H54 (cell line): Measurements from ENCODE around the gene LILRA5.
"Not testable (repeated sequence)": the region's sequence is repeated elsewhere in the genome, so short reads cannot be mapped to it uniquely, and the experiment has no call there.

ENCODE experiments used
- DNase-seq: peaks from one replicate; pipeline ENCODE4 v3.0.0; 2011; ENCODE audit warnings: low spot score, mixed read lengths; ENCODE audit not compliant: insufficient read length
- FAIRE-seq: peaks from 3 replicates; lab custom pipeline; 2011; peaks lifted over from hg19 to GRCh38; lab: Jason Lieb, UNC
- POLR2A ChIP-seq: IDR thresholded peaks from 2 replicates; pipeline ENCODE4 v1.6.1; 2011; ENCODE audit warnings: low read depth, mild to moderate bottlenecking, low read length

Gene LILRA5

GRCh38 chr19:54339646-54340358, 26.8 kb upstream of the LILRA5 start:
- FAIRE-seq (no peak), DNase-seq (no peak)
- no peak for TF ChIP-seq POLR2A

DNA sequence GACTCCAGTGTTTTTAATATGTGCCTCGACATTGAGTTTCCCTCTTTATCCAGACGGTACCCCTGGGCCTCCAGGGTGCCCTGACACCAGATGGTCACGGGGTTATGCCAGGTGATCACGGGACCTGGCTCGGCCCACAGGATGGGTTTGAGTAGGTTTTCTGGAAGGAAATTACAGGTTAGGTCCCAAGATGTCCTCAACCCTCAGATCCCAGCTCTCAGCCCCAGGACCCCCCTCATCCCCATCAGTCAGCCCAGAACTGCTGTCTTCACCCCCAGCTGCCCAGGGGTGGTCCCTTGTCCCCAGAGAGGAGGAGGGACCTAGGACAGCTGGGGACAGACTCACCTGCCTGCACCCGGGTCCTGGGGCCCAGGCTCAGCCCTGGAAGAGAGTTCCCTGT, 25.6 kb upstream of the LILRA5 start:
- DNase-seq (no peak), FAIRE-seq (no peak)
- TF ChIP-seq POLR2A, result no peak

- no peak for TF ChIP-seq POLR2A
- no peak for DNase-seq
- FAIRE-seq, result no peak
Observed at GRCh38 chr19:54337858-54338230, 24.9 kb upstream of the LILRA5 start.

GRCh38 chr19:54336893-54337857, 24.2 kb upstream of the LILRA5 start:
- FAIRE-seq, result no peak
- DNase-seq, result no peak
- no peak for TF ChIP-seq POLR2A

- no peak for FAIRE-seq
- TF ChIP-seq POLR2A, result no peak
- DNase-seq, result no peak
Observed at GRCh38 chr19:54335979-54336892, 23.3 kb upstream of the LILRA5 start.

- TF ChIP-seq POLR2A, result no peak
- no peak for FAIRE-seq
- DNase-seq, result no peak
Observed at GRCh38 chr19:54335164-54335563, 22.2 kb upstream of the LILRA5 start.

GRCh38 chr19:54333586-54334298, 20.8 kb upstream of the LILRA5 start:
- no peak for FAIRE-seq
- TF ChIP-seq POLR2A, result no peak
- DNase-seq, result no peak

DNA sequence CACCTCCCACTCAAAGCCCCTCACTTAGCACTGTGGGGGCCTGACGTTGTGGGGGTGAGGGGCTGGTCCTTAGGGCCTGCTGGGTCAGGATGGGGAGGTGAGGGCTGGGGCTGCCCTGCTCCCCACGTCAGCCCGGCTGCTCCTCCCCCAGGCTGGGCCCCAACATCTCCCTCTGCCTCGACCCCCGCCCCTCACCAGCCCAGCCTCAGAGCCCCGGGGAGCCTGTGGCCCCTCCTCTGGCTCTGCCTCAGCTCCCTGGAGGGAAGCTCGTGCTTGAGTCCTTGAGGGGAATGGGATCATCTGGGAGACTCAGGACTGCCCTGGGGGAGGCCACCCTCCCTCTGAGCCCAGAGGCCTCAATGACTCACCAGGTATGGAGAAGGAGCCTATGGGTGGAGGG, 19.2 kb upstream of the LILRA5 start:
- TF ChIP-seq POLR2A, result no peak
- DNase-seq, result no peak
- no peak for FAIRE-seq

DNA sequence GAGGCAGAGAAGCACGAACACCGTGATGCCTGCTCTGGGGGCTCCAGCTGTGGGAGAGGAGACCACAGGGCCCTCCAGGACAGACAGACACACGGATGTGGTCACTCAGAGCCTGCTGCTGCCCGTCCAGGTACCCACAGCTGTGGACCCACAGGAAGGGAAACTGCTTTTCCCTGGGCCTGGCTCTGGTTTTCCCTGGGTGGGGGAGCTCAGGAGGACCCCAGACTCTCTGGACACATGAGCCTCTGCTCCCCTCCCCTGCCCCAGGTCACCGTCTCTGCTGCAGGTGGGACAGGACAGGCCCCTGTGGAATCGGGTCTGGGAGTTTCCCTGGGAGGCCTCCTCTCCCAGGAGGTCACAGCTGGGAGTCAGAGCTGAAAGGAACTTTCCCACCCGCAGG, 18.7 kb upstream of the LILRA5 start:
- no peak for FAIRE-seq
- no peak for TF ChIP-seq POLR2A
- DNase-seq, result no peak

DNA sequence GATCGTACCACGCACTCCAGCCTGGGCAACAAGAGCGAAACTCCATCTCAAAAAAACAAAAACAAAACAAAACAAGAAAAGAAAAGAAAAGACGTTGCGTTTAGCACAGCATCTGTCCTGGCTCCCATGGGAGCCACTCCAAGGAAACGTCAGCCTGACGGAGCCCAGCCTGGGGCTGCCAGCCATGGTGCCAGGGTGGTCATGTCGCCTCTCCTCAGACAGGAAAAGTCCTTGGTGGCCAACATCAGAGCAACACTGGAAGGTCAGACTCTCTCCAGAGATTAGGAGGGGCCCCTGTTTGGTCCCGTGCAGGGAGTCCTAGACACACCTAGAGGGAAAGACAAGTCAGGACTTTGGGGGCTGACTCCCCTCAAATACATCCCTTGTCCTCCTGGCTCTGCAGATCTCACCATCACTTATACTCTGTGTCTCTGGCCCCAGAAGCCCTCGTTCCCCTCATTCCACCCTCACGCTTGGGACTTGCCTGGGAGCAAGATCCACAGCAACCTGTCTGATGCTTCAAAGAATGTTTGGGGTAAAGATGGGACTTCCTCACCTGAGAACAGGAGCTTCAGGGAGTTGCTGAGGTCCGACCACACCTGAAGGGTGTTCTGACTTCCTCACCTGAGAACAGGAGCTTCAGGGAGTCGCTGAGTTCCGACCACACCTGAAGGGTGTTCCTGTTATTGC, 16.7 kb upstream of the LILRA5 start:
- TF ChIP-seq POLR2A, result no peak
- FAIRE-seq (no peak), DNase-seq (no peak)

DNA sequence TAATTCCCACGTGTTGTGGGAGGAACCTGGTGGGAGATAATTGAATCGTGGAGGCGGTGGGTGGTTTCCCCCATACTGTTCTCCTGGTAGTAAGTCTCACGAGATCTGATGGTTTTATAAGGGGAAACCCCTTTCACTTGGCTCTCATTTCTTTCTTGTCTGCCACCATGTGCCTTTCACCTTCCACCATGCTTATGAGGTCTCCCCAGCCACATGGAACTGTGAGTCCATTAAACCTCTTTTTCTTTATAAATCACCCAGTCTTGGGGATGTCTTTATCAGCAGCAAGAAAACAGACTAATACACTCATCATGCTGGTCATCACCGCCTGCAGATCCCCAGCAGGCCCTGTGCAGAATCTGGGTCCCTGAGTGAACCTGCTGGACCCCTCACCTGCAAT, 15.8 kb upstream of the LILRA5 start:
- FAIRE-seq, DNase-seq: not testable (repeated sequence)

- no peak for DNase-seq
- no peak for TF ChIP-seq POLR2A
- no peak for FAIRE-seq
Observed at GRCh38 chr19:54325631-54326030, 12.7 kb upstream of the LILRA5 start.
